H1 (cell line): ENCODE measurements around the gene PTH1R. TPM values are rescaled to one million over a fixed set of nuclear protein-coding genes. Genes with fewer than 3 reads are reported as not detected.

Source experiments
- BACH1 ChIP-seq: IDR thresholded peaks from 2 replicates; pipeline ENCODE4 v1.6.1; 2012; ENCODE audit warnings: low read length, improper control_type of control experiment
- EZH2 ChIP-seq: fragments of 200-600 bp; sonication (generic); IDR thresholded peaks from 2 replicates; pipeline ENCODE4 v1.7.1; 2012; ENCODE audit warnings: low read depth, mild to moderate bottlenecking, moderate library complexity, low read length, inconsistent platforms; ENCODE audit not compliant: severe bottlenecking
- HDAC6 ChIP-seq: IDR thresholded peaks from one replicate; pipeline ENCODE4 v1.7.1; 2012; ENCODE audit warnings: low read depth, mild to moderate bottlenecking, inconsistent platforms, low read length, moderate library complexity
- SIX5 ChIP-seq: IDR thresholded peaks from 2 replicates; pipeline ENCODE4 v1.6.1; 2011; ENCODE audit warnings: mild to moderate bottlenecking, low read depth, low read length
- SP2 ChIP-seq: IDR thresholded peaks from 2 replicates; pipeline ENCODE4 v1.6.1; 2012; ENCODE audit warnings: mild to moderate bottlenecking, low read length, inconsistent platforms
- TAF1 ChIP-seq: IDR thresholded peaks from 2 replicates; pipeline ENCODE4 v1.6.1; 2011; ENCODE audit warnings: mild to moderate bottlenecking, low read depth, low read length
- polyA plus RNA-seq, 7 experiments: library from polyadenylated mRNA; depleted of rRNA in 3 of 7; stranded (reverse) in 5 of 7; unstranded in 2 of 7; fragments of >200 nt in 5 of 7; fragments of 200-250 nt in 2 of 7; gene quantifications; 1 replicate in 5 of 7; 2 replicates in 1 of 7; 4 replicates in 1 of 7; pipeline versions ENCODE4 v1.2.1 to v1.2.3, GENCODE V29; 2011 to 2013; ENCODE audit warnings: missing spikeins in 2 of 7, mixed read lengths in 2 of 7
- total RNA-seq: library from RNA; stranded (reverse); fragmentation: NEBNext Ultra II Directional; extraction: Animal tissue kit (Norgen Biotek cat#: 25700); gene quantifications from 2 replicates; pipeline ENCODE4 v1.2.1, GENCODE V29; 2021
- TF ChIP-seq, protein P1 (sequence below), 3 experiments: IDR thresholded peaks; 1 replicate in 2 of 3; 2 replicates in 1 of 3; pipeline versions ENCODE4 v1.5.1 to v1.6.1; 2011; ENCODE audit warnings: low read length in 3 of 3, mild to moderate bottlenecking in 3 of 3, inconsistent platforms in 2 of 3, low read depth in 1 of 3, moderate library complexity in 1 of 3; ENCODE audit not compliant: insufficient read depth in 1 of 3; ENCODE audit errors: control extremely low read depth in 1 of 3

The PTH1R gene
- total and polyA plus RNA-seq, 2 of the 8 experiments (the other 6 are each of a cell fraction or from before 2014, with no cell fraction given), result 0.57 to 1.5 TPM

DNA sequence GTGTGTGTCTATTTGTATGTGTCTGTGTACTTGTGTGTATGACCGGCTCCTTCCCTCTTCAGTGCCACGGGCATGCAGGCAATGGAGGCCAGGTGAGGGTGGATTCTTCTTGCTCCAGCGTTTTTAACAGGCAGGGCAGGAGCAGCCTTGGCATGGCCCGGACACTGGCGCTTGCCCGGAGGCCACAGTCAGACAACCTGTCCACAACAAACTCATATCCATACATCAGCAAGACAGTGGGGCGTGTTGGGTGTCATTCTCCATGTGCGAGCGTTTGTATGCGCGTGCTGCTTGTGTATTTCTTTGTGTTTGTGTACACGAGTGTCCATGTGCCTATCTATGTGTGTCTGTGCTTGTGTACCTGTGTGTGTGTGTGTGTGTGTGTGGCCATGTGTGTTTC is 29.8 kb downstream of the PTH1R start (continued):
- TF ChIP-seq, protein P1, sequence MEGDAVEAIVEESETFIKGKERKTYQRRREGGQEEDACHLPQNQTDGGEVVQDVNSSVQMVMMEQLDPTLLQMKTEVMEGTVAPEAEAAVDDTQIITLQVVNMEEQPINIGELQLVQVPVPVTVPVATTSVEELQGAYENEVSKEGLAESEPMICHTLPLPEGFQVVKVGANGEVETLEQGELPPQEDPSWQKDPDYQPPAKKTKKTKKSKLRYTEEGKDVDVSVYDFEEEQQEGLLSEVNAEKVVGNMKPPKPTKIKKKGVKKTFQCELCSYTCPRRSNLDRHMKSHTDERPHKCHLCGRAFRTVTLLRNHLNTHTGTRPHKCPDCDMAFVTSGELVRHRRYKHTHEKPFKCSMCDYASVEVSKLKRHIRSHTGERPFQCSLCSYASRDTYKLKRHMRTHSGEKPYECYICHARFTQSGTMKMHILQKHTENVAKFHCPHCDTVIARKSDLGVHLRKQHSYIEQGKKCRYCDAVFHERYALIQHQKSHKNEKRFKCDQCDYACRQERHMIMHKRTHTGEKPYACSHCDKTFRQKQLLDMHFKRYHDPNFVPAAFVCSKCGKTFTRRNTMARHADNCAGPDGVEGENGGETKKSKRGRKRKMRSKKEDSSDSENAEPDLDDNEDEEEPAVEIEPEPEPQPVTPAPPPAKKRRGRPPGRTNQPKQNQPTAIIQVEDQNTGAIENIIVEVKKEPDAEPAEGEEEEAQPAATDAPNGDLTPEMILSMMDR (IDR thresholded peaks at IDR 0.05; ENCODE audit: control extremely low read depth in 1 of 3, insufficient read depth in 1 of 3, low read depth in 1 of 3, low read length in 3 of 3), result no peak
- TF ChIP-seq BACH1 (no peak), HDAC6 (no peak), EZH2 (no peak), TAF1 (no peak), SP2 (no peak), SIX5 (no peak)
